PC-3 (cell line): ENCODE data around the gene HOXD10. TPM values are rescaled to one million over a fixed set of nuclear protein-coding genes. Genes with fewer than 3 reads are reported as not detected.

Experiments used
- ATAC-seq: fragments of 200-7000 bp; cut with Tn5 transposase; 2 replicates; pipeline ENCODE4 v1.9.1; 2020; ENCODE audit warnings: mild to moderate bottlenecking, moderate library complexity
- BruUV-seq: library from RNA; stranded (reverse); fragments of 400-500 nt; replicated peaks from 2 replicates; lab custom pipeline; 2021; lab: Mats Ljungman, UMichigan
- CTCF ChIA-PET: fragments of 300-600 bp; sonication (Branson Sonifier 250); formaldehyde crosslinking; loops from one replicate; lab custom pipeline; 2022; ENCODE audit warnings: antibody characterized with exemption; lab: Charles Lee
- POLR2A ChIA-PET: fragments of 300-600 bp; sonication (Branson Sonifier 250); formaldehyde crosslinking; loops from one replicate; lab custom pipeline; 2022; ENCODE audit warnings: antibody characterized with exemption; ENCODE audit not compliant: unreplicated experiment; lab: Charles Lee
- DNase-seq: peaks from one replicate; pipeline ENCODE4 v3.0.0-alpha.2; 2015
- H2AFZ ChIP-seq: fragments of 300-600 bp; sonication (generic); 2 replicates; pipeline ENCODE4 v1.6.0; 2016; ENCODE audit warnings: antibody characterized with exemption, low read length
- H3F3A ChIP-seq: fragments of 300-600 bp; sonication (generic); one replicate; pipeline ENCODE4 v1.6.0; 2017; ENCODE audit warnings: antibody characterized with exemption, low read length, control low read depth, mild to moderate bottlenecking; ENCODE audit not compliant: unreplicated experiment
- H3K27ac ChIP-seq: fragments of 300-600 bp; sonication (generic); 2 replicates; pipeline ENCODE4 v1.5.1; 2016; ENCODE audit warnings: mild to moderate bottlenecking, low read length
- H3K27me3 ChIP-seq: fragments of 300-600 bp; sonication (generic); 2 replicates; pipeline ENCODE4 v1.6.1; 2016; ENCODE audit warnings: low read length, mixed read lengths
- H3K36me3 ChIP-seq: fragments of 300-600 bp; sonication (generic); 2 replicates; pipeline ENCODE4 v1.6.1; 2016; ENCODE audit warnings: low read depth, mixed run types, low read length, mixed read lengths
- H3K4me1 ChIP-seq: fragments of 300-600 bp; sonication (generic); 2 replicates; pipeline ENCODE4 v1.5.1; 2016; ENCODE audit warnings: low read length; ENCODE audit not compliant: insufficient read depth
- H3K4me2 ChIP-seq: fragments of 300-600 bp; sonication (generic); 2 replicates; pipeline ENCODE4 v1.6.0; 2016; ENCODE audit warnings: low read length
- H3K4me3 ChIP-seq: fragments of 300-600 bp; sonication (generic); 2 replicates; pipeline ENCODE4 v1.5.1; 2016; ENCODE audit warnings: mild to moderate bottlenecking, low read length, mixed read lengths
- H3K79me2 ChIP-seq: fragments of 300-600 bp; sonication (generic); 2 replicates; pipeline ENCODE4 v1.6.1; 2017; ENCODE audit warnings: low read length, mixed read lengths
- H3K9ac ChIP-seq: fragments of 300-600 bp; sonication (generic); 2 replicates; pipeline ENCODE4 v1.6.0; 2016; ENCODE audit warnings: mild to moderate bottlenecking, low read length
- H3K9me2 ChIP-seq: fragments of 300-600 bp; sonication (generic); replicated peaks from 2 replicates; pipeline ENCODE4 v1.6.1; 2016; ENCODE audit warnings: mixed run types, low read length, mixed read lengths
- H3K9me3 ChIP-seq: fragments of 300-600 bp; sonication (generic); 2 replicates; pipeline ENCODE4 v1.6.1; 2016; ENCODE audit warnings: low read length, mixed read lengths
- H4K20me1 ChIP-seq: fragments of 300-600 bp; sonication (generic); 2 replicates; pipeline ENCODE4 v1.6.1; 2016; ENCODE audit warnings: low read length, mixed read lengths
- CTCF ChIP-seq: fragments of 300-600 bp; sonication (generic); conservative IDR thresholded peaks from 2 replicates; pipeline ENCODE4 v1.5.1; 2017; ENCODE audit warnings: antibody characterized with exemption, low read depth, mild to moderate bottlenecking, low read length
- EZH2 ChIP-seq: fragments of 300-600 bp; sonication (generic); IDR thresholded peaks from one replicate; pipeline ENCODE4 v1.6.1; 2017; ENCODE audit warnings: antibody characterized with exemption, mild to moderate bottlenecking, low read length; ENCODE audit not compliant: unreplicated experiment
- EZH2phosphoT487 ChIP-seq: fragments of 300-600 bp; sonication (generic); IDR thresholded peaks from 2 replicates; pipeline ENCODE4 v1.6.1; 2018; ENCODE audit warnings: mild to moderate bottlenecking, antibody characterized with exemption, low read length, borderline replicate concordance
- intact Hi-C: fragments of 100-400 bp; cut with micrococcal nuclease; formaldehyde crosslinking; loops from 2 replicates; pipeline ENCODE4 v1.9.0; 2023
- total RNA-seq: library from RNA; depleted of rRNA; stranded (reverse); fragments of >200 nt; gene quantifications from 2 replicates; pipeline ENCODE4 v1.2.3, GENCODE V29; 2014

HOXD10 gene
- total RNA-seq, 1 experiment from 2014 or later = not detected

- TF ChIP-seq CTCF = no peak
- TF ChIP-seq EZH2phosphoT487 = no peak
- no peak for TF ChIP-seq EZH2
- H3K4me3 ChIP-seq = no peak within 1 kb of the TSS
- no peaks in the 10 kb centered on the region for H3F3A ChIP-seq
- no peaks in the 10 kb centered on the region for H3K27me3 ChIP-seq
- ATAC-seq (no peak), DNase-seq (no peak)
- POLR2A ChIA-PET = no interaction called here
- no peaks in the 10 kb centered on the region for H3K36me3 ChIP-seq
- H3K4me2 ChIP-seq = no peak within 1 kb of the TSS
- no peak within 1 kb of the TSS for H3K9ac ChIP-seq
- H2AFZ ChIP-seq = no peak within 1 kb of the TSS
- H3K9me3 ChIP-seq = no peaks in the 10 kb centered on the region
- H3K9me2 ChIP-seq = no peaks in the 10 kb centered on the region
- CTCF ChIA-PET = no interaction called here
- intact Hi-C loops = loop anchor here (10.0 kb wide), 1 partner anchor 1065 kb away; no protein-coding TSS in a partner anchor
- H3K27ac ChIP-seq = no peak within 1 kb of the TSS
- no peaks in the 10 kb centered on the region for H4K20me1 ChIP-seq
- H3K4me1 ChIP-seq = peaks cover 10% of the 10 kb centered on the region
- no TSS peak for BruUV-seq
- no peaks in the 10 kb centered on the region for H3K79me2 ChIP-seq
Observed at GRCh38 chr2:176099728-176100546, 16.6 kb upstream of the HOXD10 start, which contains the start of gene HOXD12. TSS of gene HOXD12 (plus strand) at chr2:176099795. CDS start at chr2:176099802, 7 bp downstream.

- Histone ChIP-seq H3K9me2 (no peaks in the 10 kb centered on the region), H4K20me1 (no peaks in the 10 kb centered on the region), H3K9me3 (no peaks in the 10 kb centered on the region), H3F3A (no peaks in the 10 kb centered on the region), H3K4me3 (no peak overlapping the region), H3K79me2 (no peaks in the 10 kb centered on the region), H3K36me3 (no peaks in the 10 kb centered on the region), H3K27ac (no peak overlapping the region), H3K9ac (no peak overlapping the region), H2AFZ (no peak overlapping the region), H3K4me1 (peaks cover 10% of the 10 kb centered on the region), H3K4me2 (no peak overlapping the region), H3K27me3 (no peaks in the 10 kb centered on the region)
- intact Hi-C loops = no loop called here
- CTCF ChIA-PET = no interaction called here
- BruUV-seq = no TSS peak
- DNase-seq (no peak), ATAC-seq (no peak)
- POLR2A ChIA-PET = no interaction called here
- TF ChIP-seq EZH2phosphoT487 = no peak
- no peak for TF ChIP-seq CTCF
- TF ChIP-seq EZH2 = no peak
Observed at GRCh38 chr2:176100547-176101140, 15.9 kb upstream of the HOXD10 start.
